Activated CD4-positive, alpha-beta T cell treated with anti-CD3 and anti-CD28 coated beads, Interleukin-2, amount 50 U/mL, for 48 hours (primary cell): ENCODE measurements around the gene IQCF2.
A peak's percentile ranks its signal among the peaks of the same experiment; 100 is the strongest.
"Not testable (repeated sequence)": the region's sequence is repeated elsewhere in the genome, so short reads cannot be mapped to it uniquely, and the experiment has no call there.

ENCODE experiments used
- DNase-seq, 2 experiments: peaks; one replicate each; pipeline ENCODE4 v3.0.0-alpha.2; 2020

IQCF2 gene

DNA sequence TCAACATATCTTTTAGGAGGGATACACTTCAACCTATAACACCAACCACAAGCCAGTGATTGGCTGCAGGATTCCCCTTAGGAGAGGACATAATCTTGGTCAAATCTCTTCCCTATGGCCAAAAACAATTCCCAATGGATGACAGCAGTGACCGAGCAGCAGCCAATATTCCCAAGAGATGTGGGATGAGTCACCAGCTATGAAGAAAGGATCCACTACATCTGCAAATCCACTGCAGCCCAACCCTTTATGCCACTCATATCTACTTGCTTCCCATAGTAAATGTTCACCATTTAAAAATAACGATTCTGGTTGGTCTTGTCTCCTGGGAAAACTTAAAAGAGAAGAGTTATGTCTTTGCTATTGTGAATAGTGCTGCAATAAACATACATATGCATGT is 18.5 kb downstream of the IQCF2 start:
- no peak for DNase-seq

DNA sequence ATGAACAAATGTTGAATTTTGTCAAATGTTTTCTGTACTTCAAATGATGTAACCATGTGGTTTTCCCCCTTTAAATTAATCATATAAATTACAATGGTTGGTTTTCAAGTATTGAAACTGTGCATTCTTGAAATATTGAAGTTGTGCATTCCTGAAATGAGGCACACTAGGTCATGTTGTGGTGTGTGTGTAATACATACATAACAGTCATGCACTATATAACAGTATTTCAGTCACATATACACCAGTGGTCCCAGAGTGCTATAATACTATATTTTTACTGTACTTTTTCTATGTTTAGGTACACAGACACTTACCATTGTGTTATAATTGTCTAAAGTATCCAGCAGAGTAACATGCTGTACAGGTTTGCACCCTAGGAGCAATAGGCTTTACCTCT is 25.0 kb downstream of the IQCF2 start:
- DNase-seq = no peak

DNA sequence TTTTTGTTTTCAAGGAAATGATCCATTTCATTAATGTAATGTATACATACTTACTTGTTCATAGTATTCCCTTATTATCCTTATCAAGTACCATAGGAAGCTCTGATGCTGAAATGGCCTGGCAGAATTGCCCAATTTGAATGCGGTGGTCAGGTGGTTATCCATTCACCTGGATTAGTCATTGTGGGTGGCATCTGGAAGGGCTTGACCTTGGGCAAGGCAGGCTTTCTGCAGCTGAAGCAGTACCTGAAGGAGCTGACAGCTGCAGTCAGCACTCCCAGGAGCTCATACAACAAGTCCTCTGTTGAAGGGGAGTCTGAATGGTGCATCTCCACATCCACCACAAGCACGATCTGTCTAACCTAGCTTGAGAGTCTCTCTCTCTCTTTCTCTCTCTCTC is 26.2 kb downstream of the IQCF2 start:
- no peak for DNase-seq

DNA sequence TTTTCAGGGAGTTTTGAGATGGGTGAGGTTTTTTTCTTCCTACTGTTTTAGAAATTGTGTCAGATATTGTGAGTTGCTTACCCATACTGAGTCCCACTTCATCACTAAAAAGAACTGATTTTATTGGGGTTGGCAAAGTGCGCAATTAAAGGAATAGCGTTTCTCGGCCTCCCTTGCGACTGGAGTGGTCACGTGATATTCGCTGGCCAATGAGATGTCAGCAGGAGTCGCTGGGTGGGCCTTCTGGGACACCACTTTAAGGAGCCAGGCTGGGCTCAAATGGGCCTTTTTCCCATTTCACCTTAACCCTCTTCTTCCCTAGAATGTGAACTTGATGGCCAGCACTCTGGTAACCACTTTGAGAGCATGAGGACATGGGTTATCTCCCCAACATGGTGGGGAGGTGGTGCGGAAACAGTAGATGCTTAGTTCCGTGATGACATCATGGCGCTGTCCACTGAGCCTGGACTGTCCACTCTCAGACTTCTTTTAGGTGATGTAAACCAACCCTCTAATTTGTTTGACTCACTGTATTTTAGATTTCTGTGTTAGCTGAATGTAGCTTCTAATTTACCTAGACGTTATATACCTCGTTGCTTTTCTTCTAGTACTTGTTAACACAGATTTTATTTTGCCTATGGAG is 27.2 kb downstream of the IQCF2 start:
- no peak for DNase-seq

GRCh38 chr3:51891242-51892039 is 30.0 kb downstream of the IQCF2 start:
- no peak for DNase-seq

DNA sequence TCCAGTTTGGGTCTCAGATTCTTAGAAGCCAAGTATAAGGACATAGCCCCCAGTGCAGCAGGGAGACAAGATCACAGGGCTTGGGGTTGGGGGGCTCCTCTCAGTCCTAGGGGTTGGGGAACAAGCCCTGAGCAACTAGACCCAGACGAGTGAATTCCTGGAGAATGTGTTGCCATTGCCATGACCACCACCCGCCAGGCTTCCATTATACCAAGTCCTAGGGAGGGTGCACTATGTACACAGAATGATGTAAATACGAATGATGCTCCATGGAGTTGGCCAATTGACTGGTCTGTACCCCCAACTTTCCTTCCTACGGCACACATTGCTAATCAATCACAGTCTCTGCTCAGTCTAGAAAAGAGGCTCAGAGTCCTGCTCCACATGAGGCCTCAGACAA is 33.0 kb downstream of the IQCF2 start:
- DNase-seq = no peak

DNA sequence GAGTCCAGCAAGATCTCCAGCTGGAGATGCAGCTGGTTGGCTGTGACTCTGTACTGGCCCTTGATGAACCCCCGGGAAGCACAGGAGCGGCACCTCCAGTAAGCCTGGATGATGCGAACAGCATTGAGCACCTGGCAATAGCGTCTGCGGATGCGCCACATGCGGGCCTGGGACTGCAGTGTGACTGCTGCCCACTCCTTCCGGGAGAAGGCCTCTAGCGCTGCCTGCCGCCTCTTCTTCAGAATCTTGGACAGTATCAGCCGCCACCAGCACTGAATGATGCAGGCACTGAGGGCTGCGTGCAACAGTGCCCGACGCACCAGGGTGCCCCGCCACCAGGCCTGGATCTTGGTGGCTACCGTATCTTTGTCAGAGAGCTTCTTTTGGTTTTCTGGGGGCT is 33.5 kb downstream of the IQCF2 start:
- no peak for DNase-seq

GRCh38 chr3:51896607-51897305 is 35.3 kb downstream of the IQCF2 start:
- DNase-seq = no peak

- DNase-seq = no peak
Measured at GRCh38 chr3:51897391-51897790, 36.0 kb downstream of the IQCF2 start.

- not testable (repeated sequence) for DNase-seq
Measured at GRCh38 chr3:51900043-51900442, 38.6 kb downstream of the IQCF2 start.

DNA sequence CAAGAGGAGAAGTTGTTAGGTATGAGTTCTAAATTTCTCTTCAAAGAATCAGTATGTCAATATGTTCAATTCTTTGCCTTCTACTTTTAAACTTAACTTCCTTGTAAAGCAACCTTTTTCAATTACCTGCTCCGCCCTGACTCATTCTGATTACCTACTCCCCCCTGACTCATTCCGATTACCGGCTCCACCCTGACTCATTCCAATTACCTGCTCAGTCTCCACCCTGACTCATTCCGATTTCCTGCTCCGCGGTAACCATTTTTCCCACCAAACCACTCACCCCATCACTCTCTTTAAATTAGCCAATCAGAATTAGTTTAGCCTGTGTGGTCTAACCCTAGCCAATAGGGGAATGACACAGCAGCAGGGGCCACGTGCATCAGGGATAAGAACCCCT is 40.9 kb downstream of the IQCF2 start:
- DNase-seq = peak; percentile 44 to 58

- no peak for DNase-seq
Measured at GRCh38 chr3:51904034-51904823, 42.8 kb downstream of the IQCF2 start.

DNA sequence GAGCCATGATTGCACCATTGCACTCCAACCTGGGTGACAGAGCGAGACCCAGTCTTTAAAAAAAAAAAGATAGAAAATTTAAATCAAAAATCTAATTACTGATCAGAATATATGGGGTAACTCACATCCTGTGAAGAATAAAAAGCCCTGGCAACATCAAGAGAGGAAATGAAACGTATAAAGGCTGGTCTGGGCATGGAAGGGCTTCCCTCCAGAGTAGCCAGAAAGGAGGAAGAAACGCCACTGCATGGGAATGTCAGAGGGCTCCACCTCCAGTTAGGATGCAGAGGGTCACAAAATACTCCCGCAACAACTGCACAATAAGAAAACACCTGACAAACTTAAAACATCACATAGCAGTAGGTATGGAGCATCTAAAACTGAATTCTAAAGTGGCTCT is 46.6 kb downstream of the IQCF2 start:
- DNase-seq = no peak
